Kidney (tissue), 14 donors: ENCODE data around the gene CDC40. TPM values are rescaled to one million over a fixed set of nuclear protein-coding genes. Genes with fewer than 3 reads are reported as not detected.

ENCODE experiments used
- DNase-seq, 5 donors: peaks; one replicate each; pipeline ENCODE4 v3.0.0-alpha.2; 2013 to 2020
- FAIRE-seq: peaks from 2 replicates; lab custom pipeline; 2012; peaks lifted over from hg19 to GRCh38; lab: Jason Lieb, UNC
- H3K27ac ChIP-seq, 2 donors: one replicate each; pipeline ENCODE4 v1.7.0; 2013; ENCODE audit warnings: low read depth in 2 of 2, low read length in 2 of 2, inconsistent platforms in 1 of 2
- H3K27me3 ChIP-seq: one replicate; pipeline ENCODE4 v1.7.1; 2013; ENCODE audit warnings: low read length, inconsistent platforms; ENCODE audit not compliant: control insufficient read depth, insufficient read depth
- H3K36me3 ChIP-seq, 3 donors: one replicate each; pipeline versions ENCODE4 v1.7.0 to v1.7.1; 2013; ENCODE audit warnings: low read length in 3 of 3, control low read depth in 1 of 3, inconsistent platforms in 1 of 3; ENCODE audit not compliant: insufficient read depth in 3 of 3, control insufficient read depth in 2 of 3
- H3K4me1 ChIP-seq, 3 donors: one replicate each; pipeline versions ENCODE4 v1.7.0 to v1.7.1; 2013; ENCODE audit warnings: low read length in 3 of 3, inconsistent platforms in 1 of 3, low read depth in 1 of 3; ENCODE audit not compliant: control insufficient read depth in 2 of 3, insufficient read depth in 2 of 3
- H3K4me3 ChIP-seq, 3 donors: one replicate each; pipeline versions ENCODE4 v1.7.0 to v1.8.1; 2013; ENCODE audit warnings: low read length in 3 of 3, control low read depth in 1 of 3, inconsistent platforms in 1 of 3
- H3K9ac ChIP-seq, 3 donors: one replicate each; pipeline versions ENCODE4 v1.7.0 to v1.7.1; 2013; ENCODE audit warnings: low read length in 3 of 3, control low read depth in 1 of 3, inconsistent platforms in 1 of 3
- H3K9me3 ChIP-seq, 3 donors: one replicate each; pipeline versions ENCODE4 v1.7.0 to v1.7.1; 2013; ENCODE audit warnings: low read length in 3 of 3, control low read depth in 1 of 3, inconsistent platforms in 1 of 3; ENCODE audit not compliant: control insufficient read depth in 2 of 3, insufficient read depth in 1 of 3
- intact Hi-C: fragments of 100-400 bp; cut with DNase I; formaldehyde crosslinking; loops from one replicate; pipeline ENCODE4 v1.11.1; 2022
- polyA plus RNA-seq: library from polyadenylated mRNA; stranded (reverse); fragments of 350-450 nt; fragmentation: Illumina TruSeq; extraction: RNeasy Lipid Tissue Mini Kit (QIAGEN cat#74804); gene quantifications from one replicate; pipeline ENCODE4 v1.2.3, GENCODE V29; 2014; ENCODE audit warnings: low read depth, low replicate concordance; ENCODE audit not compliant: insufficient read depth
- total RNA-seq: library from RNA; stranded (reverse); fragmentation: NEBNext Ultra II Directional; extraction: Animal tissue kit (Norgen Biotek cat#: 25700); gene quantifications from one replicate; pipeline ENCODE4 v1.2.1, GENCODE V29; 2021
- TF ChIP-seq, protein P1 (sequence below): IDR thresholded peaks from 3 replicates; pipeline ENCODE4 v1.5.1; 2012; ENCODE audit warnings: mild to moderate bottlenecking, moderate library complexity, borderline replicate concordance; ENCODE audit not compliant: insufficient read depth; ENCODE audit errors: extremely low read depth
- donor health status: control.
- donor health status: control.
- donor health status: control.
- donor health status: control.
- donor health status: control.
- donor health status: DM: yes; HTN: yes; CAD: no.
- donor health status: Normal renal cell carcinoma (clear cell type).

Gene CDC40
- total and polyA plus RNA-seq, 2 donors from 2014 or later = 10.9 to 24.6 TPM

DNA sequence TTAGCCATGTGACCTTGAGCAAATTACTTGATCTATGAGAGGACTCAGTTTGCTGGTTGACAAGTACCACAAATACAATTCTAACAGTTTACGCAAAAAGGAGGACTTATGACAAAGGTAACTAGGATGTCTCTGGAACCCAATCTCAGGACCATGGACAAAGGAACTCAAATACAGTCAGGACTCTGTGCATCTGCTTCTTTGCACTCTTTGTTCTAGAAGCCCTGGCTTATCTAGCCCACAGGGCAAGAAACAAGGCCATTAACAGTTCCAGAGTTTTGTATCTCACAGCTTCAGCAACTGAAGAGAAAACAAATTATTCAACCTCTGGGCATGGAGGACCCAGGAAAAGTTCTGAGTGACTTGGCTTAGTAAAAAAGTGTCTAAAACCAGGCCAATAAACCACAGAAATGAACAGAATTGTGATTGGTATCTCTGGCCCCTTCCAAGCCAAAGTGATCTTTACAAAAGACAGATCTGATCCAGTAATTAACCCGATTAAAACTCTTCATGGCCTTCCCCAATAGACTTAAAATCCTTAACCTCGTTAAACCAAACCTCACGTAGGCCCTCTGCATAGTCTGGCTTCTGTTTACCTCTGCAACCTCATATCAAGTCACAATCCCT lies 6.6 kb upstream of the CDC40 start:
- TF ChIP-seq, protein P1, sequence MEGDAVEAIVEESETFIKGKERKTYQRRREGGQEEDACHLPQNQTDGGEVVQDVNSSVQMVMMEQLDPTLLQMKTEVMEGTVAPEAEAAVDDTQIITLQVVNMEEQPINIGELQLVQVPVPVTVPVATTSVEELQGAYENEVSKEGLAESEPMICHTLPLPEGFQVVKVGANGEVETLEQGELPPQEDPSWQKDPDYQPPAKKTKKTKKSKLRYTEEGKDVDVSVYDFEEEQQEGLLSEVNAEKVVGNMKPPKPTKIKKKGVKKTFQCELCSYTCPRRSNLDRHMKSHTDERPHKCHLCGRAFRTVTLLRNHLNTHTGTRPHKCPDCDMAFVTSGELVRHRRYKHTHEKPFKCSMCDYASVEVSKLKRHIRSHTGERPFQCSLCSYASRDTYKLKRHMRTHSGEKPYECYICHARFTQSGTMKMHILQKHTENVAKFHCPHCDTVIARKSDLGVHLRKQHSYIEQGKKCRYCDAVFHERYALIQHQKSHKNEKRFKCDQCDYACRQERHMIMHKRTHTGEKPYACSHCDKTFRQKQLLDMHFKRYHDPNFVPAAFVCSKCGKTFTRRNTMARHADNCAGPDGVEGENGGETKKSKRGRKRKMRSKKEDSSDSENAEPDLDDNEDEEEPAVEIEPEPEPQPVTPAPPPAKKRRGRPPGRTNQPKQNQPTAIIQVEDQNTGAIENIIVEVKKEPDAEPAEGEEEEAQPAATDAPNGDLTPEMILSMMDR = no peak
- H3K27ac ChIP-seq = no peak overlapping the region
- no peaks in the 10 kb centered on the region for H3K4me1 ChIP-seq
- no peak overlapping the region for H3K4me3 ChIP-seq
- FAIRE-seq (no peak), DNase-seq (peak in 1 of 5 donors; percentile 15)
- no peaks in the 10 kb centered on the region for H3K36me3 ChIP-seq
- no peaks in the 10 kb centered on the region for H3K27me3 ChIP-seq
- no peak overlapping the region for H3K9ac ChIP-seq
- no peaks in the 10 kb centered on the region for H3K9me3 ChIP-seq
- intact Hi-C loops = no loop called here

DNA sequence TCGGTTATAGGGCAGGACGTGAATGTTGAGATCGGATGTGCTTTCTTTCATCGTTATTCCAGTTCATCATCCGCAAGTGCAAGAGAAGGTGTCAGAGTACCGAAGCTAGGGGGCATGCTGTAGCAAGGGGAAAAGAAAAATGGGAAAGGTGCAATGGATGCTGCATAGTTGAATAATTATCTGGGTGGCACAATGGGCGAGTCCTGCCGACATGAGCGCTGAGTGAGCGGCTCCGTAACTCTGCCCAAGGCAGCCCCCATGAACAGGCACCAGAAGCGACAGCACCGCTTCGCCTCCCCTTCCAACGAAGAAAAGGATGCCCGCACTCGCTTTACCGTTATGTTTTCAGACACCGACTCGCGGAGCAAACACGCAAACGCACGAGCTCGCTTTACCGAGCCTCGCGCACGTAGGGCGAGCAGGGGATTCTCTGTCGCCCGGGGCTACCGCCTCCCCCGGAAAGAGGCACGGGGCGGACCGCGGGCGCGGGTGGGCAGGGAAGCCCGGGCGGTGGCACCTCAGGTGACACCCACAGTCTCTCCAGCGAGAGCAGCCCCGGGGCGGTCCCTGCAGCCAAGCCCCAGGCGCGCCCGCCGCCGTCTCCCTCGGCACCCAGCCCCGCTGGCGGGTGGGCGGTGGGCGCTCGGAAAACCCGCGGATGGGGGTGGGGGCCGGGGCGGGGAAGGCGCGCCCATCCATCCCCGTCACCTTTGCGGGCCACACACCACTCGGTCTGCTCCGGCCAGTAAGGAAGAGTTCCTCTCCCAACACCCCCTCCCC lies 1.4 kb upstream of the CDC40 start:
- H3K9me3 ChIP-seq = no peaks in the 10 kb centered on the region
- intact Hi-C loops = no loop called here
- H3K4me3 ChIP-seq = peak overlapping the region; percentile 86 to 90 (median 87)
- peak overlapping the region in 1 of 2 donors; percentile 15 for H3K27ac ChIP-seq
- H3K27me3 ChIP-seq = no peaks in the 10 kb centered on the region
- TF ChIP-seq, protein P1 = peak; percentile 77
- peak; percentile 74 to 91 (median 86) for DNase-seq
- H3K36me3 ChIP-seq = no peaks in the 10 kb centered on the region
- FAIRE-seq = no peak
- H3K4me1 ChIP-seq = peaks cover 3 to 19% (median 14%) of the 10 kb centered on the region in 3 donors
- peak overlapping the region in 1 of 3 donors; percentile 74 for H3K9ac ChIP-seq

GRCh38 chr6:110179406-110180227 lies 610 bp upstream of the CDC40 start, which contains the start of gene WASF1:
TSS of gene WASF1 (minus strand) at chr6:110179670. CDS start at chr6:110127601, 52,069 bp downstream.
- TF ChIP-seq, protein P1 = no peak
- peaks cover 3 to 19% (median 14%) of the 10 kb centered on the region in 3 donors for H3K4me1 ChIP-seq
- DNase-seq = peak; percentile 97 to 100 (median 99)
- no peaks in the 10 kb centered on the region for H3K27me3 ChIP-seq
- peak within 1 kb of the TSS; percentile 72 to 84 for H3K27ac ChIP-seq
- intact Hi-C loops = no loop called here
- peak within 1 kb of the TSS; percentile 63 to 97 (median 64) for H3K9ac ChIP-seq
- peak within 1 kb of the TSS; percentile 87 to 98 (median 97) for H3K4me3 ChIP-seq
- no peaks in the 10 kb centered on the region for H3K9me3 ChIP-seq
- H3K36me3 ChIP-seq = no peaks in the 10 kb centered on the region
- peak; percentile 90 for FAIRE-seq
